Testis (tissue), 3 donors: ENCODE measurements around the gene KDM4C. TPM values are rescaled to one million over a fixed set of nuclear protein-coding genes. Genes with fewer than 3 reads are reported as not detected.

Source experiments
- DNase-seq: peaks from one replicate; pipeline ENCODE4 v3.0.0-alpha.2; 2019
- H3K27ac ChIP-seq, 2 donors: fragments of 200-600 bp; sonication (generic); one replicate each; pipeline ENCODE4 v1.5.1; 2019
- H3K27me3 ChIP-seq: fragments of 200-600 bp; sonication (generic); one replicate; pipeline ENCODE4 v1.5.1; 2019
- H3K36me3 ChIP-seq: fragments of 200-600 bp; sonication (generic); one replicate; pipeline ENCODE4 v1.5.1; 2017; ENCODE audit warnings: low read depth; ENCODE audit errors: missing control alignments
- H3K4me1 ChIP-seq: fragments of 200-600 bp; sonication (generic); one replicate; pipeline ENCODE4 v1.5.1; 2019
- H3K4me3 ChIP-seq, 2 donors: fragments of 200-600 bp; sonication (generic); one replicate each; pipeline ENCODE4 v1.5.1; 2017 to 2019
- H3K9me3 ChIP-seq: fragments of 200-600 bp; sonication (generic); one replicate; pipeline ENCODE4 v1.5.1; 2017
- POLR2A ChIP-seq: fragments of 450-650 bp; IDR thresholded peaks from one replicate; pipeline ENCODE4 v1.6.1; 2017; ENCODE audit warnings: antibody characterized with exemption, mild to moderate bottlenecking, moderate library complexity
- WGBS, 2 donors: methylation state at CpG; one replicate each; pipeline ENCODE4 v1.1.5; 2018; 5-methylcytosine and 5-hydroxymethylcytosine counted together
- intact Hi-C: fragments of 100-400 bp; cut with DNase I; formaldehyde crosslinking; loops from one replicate; pipeline ENCODE4 v1.15.1; 2023; ENCODE audit warnings: low total_unique reads
- polyA plus RNA-seq: library from polyadenylated mRNA; stranded (reverse); fragments of 350-450 nt; fragmentation: Illumina TruSeq; extraction: RNeasy Lipid Tissue Mini Kit (QIAGEN cat#74804); gene quantifications from one replicate; pipeline ENCODE4 v1.2.3, GENCODE V29; 2014; ENCODE audit warnings: low read depth, low replicate concordance; ENCODE audit not compliant: insufficient read depth
- total RNA-seq, 2 donors: library from RNA; depleted of rRNA; stranded (reverse); fragments of >200 nt; gene quantifications; one replicate each; pipeline ENCODE4 v1.2.3, GENCODE V29; 2016
- TF ChIP-seq, protein P1 (sequence below), 3 experiments: fragments of 450-650 bp in 2 of 3; fragments of 200-600 bp in 1 of 3; sonication (generic) in 1 of 3; IDR thresholded peaks; one replicate each; pipeline ENCODE4 v1.5.1; 2016 to 2019; ENCODE audit warnings: antibody characterized with exemption in 3 of 3, mild to moderate bottlenecking in 2 of 3, moderate library complexity in 1 of 3

The KDM4C gene
- total and polyA plus RNA-seq, 3 donors from 2014 or later, result 16.7 to 58.8 (median 48.8) TPM

DNA sequence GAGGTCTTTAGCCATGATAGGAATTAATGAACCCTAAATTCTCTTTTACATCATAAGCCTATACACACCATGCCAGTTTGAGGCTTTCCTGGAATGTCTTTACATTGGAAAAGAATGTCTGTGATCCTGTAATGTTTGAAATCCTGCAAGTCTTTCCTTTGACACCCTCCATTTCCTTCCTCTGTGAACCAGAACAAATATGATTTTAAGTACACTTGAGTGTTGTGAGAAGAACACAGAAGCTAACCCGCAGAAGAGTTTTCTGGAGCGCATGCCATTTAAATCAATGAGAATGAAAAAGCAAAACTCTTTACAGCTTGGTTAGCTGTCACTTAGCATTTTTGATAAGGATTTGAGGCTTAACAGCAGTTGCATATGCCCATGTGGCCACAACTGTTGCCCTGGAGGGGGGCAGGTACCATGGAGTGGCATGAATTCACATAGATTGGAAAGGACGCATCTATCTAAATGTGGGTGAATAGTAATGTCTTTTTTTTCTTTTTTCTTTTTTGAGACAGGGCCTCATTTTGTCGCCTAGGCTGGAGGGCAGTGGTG lies 372.6 kb downstream of the KDM4C start:
- DNase-seq, result no peak
- Histone ChIP-seq H3K36me3 (no peaks in the 10 kb centered on the region), H3K4me3 (no peak overlapping the region), H3K27ac (no peak overlapping the region), H3K4me1 (no peaks in the 10 kb centered on the region), H3K27me3 (no peaks in the 10 kb centered on the region), H3K9me3 (no peaks in the 10 kb centered on the region)
- WGBS, 2 donors, result 93 to 94% methylated on average over 4 of the region's 4 CpGs
- TF ChIP-seq POLR2A, result no peak
- TF ChIP-seq, protein P1, sequence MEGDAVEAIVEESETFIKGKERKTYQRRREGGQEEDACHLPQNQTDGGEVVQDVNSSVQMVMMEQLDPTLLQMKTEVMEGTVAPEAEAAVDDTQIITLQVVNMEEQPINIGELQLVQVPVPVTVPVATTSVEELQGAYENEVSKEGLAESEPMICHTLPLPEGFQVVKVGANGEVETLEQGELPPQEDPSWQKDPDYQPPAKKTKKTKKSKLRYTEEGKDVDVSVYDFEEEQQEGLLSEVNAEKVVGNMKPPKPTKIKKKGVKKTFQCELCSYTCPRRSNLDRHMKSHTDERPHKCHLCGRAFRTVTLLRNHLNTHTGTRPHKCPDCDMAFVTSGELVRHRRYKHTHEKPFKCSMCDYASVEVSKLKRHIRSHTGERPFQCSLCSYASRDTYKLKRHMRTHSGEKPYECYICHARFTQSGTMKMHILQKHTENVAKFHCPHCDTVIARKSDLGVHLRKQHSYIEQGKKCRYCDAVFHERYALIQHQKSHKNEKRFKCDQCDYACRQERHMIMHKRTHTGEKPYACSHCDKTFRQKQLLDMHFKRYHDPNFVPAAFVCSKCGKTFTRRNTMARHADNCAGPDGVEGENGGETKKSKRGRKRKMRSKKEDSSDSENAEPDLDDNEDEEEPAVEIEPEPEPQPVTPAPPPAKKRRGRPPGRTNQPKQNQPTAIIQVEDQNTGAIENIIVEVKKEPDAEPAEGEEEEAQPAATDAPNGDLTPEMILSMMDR (IDR thresholded peaks at IDR 0.05), result no peak
- intact Hi-C loops, result no loop called here

- Histone ChIP-seq H3K9me3 (no peaks in the 10 kb centered on the region), H3K4me3 (no peak overlapping the region), H3K36me3 (no peaks in the 10 kb centered on the region), H3K27me3 (no peaks in the 10 kb centered on the region), H3K4me1 (no peaks in the 10 kb centered on the region), H3K27ac (no peak overlapping the region)
- intact Hi-C loops, result no loop called here
- DNase-seq, result no peak
- no peak for TF ChIP-seq POLR2A
- TF ChIP-seq, protein P1 (IDR thresholded peaks at IDR 0.05), result no peak
- WGBS, 2 donors, result 0 to 35% methylated on average over 1 of the region's 1 CpG
Measured at GRCh38 chr9:7132605-7133004, 374.8 kb downstream of the KDM4C start.

DNA sequence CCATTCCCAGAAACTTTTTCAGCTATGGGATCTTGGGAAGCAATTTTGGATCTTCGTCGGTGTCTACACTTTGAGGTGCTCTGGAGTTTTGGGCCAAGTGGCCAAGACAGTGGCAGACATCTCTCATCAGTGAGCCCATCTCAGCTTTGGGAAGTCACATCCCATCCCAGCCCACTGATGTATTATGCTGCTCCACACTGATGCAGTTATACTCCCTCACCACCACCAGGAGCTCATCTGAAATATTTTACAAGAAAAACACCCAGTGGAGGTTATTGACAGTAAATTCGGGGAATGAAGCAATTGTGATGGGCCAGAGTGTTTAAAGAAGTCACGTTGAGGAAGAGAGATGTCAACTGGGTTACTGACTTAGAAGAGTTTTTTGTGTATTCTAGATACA lies 378.0 kb downstream of the KDM4C start:
- Histone ChIP-seq H3K27ac (no peak overlapping the region), H3K9me3 (no peaks in the 10 kb centered on the region), H3K4me1 (no peaks in the 10 kb centered on the region), H3K36me3 (no peaks in the 10 kb centered on the region), H3K27me3 (no peaks in the 10 kb centered on the region), H3K4me3 (no peak overlapping the region)
- intact Hi-C loops, result no loop called here
- TF ChIP-seq, protein P1 (IDR thresholded peaks at IDR 0.05), result no peak
- no peak for TF ChIP-seq POLR2A
- DNase-seq, result no peak
- WGBS, 2 donors, result 89 to 94% methylated on average over 4 of the region's 4 CpGs

DNA sequence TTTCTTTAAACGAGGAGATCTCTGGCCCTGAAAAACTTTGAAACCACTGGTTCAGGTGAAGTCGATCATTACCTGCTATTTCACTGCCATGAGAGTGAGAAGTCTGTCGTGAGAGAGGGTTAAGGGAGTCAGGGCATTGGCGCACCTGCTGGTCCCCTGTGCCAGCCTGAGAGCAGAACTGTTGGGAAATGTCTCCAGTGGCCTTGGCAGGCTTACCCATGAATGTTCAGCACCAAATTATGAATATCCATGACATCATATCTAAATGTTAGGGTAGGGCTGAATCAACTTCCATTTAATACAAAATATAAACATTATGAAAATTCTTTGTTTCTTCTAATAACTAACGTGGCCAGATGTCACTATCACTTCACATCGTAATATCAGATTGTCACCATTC lies 379.3 kb downstream of the KDM4C start:
- no peaks in the 10 kb centered on the region for H3K27me3 ChIP-seq
- DNase-seq, result no peak
- no peak overlapping the region for H3K27ac ChIP-seq
- no peaks in the 10 kb centered on the region for H3K36me3 ChIP-seq
- H3K4me3 ChIP-seq, result no peak overlapping the region
- no peaks in the 10 kb centered on the region for H3K4me1 ChIP-seq
- WGBS, 2 donors, result 92 to 95% methylated on average over 6 of the region's 6 CpGs
- intact Hi-C loops, result no loop called here
- TF ChIP-seq, protein P1 (IDR thresholded peaks at IDR 0.05), result no peak
- no peak for TF ChIP-seq POLR2A
- H3K9me3 ChIP-seq, result no peaks in the 10 kb centered on the region

DNA sequence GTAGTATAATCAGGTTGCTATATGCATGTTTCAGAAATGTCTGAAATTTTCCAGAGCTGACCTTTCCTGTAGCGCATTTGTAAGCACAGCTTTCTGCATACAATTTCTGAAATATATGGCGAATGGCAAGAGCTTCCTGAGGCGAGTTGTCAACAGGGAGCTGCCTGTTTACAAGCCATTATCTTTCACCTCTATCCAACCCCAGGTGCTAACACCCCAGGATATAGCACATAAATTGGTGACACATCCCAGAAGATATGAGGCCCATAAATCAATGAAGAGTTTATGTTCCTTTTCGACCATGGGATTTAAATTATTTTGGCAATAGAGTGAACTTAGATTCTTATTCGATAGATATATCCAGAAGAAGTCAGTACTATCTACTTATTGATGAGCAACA lies 379.8 kb downstream of the KDM4C start:
- Histone ChIP-seq H3K27ac (no peak overlapping the region), H3K4me3 (no peak overlapping the region), H3K27me3 (no peaks in the 10 kb centered on the region), H3K9me3 (no peaks in the 10 kb centered on the region), H3K4me1 (no peaks in the 10 kb centered on the region), H3K36me3 (no peaks in the 10 kb centered on the region)
- no peak for DNase-seq
- intact Hi-C loops, result no loop called here
- TF ChIP-seq, protein P1 (IDR thresholded peaks at IDR 0.05), result no peak
- no peak for TF ChIP-seq POLR2A
- 85 to 92% methylated on average over 5 of the region's 5 CpGs for WGBS, 2 donors
